ENCODE results near the gene SDCCAG8. TPM values are rescaled to one million over a fixed set of nuclear protein-coding genes. Genes with fewer than 3 reads are reported as not detected.

Gene SDCCAG8
- total RNA-seq, 1 donor from 2014 or later: 25.4 TPM

- H3K27ac Mint-ChIP-seq: no peak overlapping the region
- no peaks in the 10 kb centered on the region for H3K27me3 Mint-ChIP-seq (ENCODE audit: low read depth)
- H3K36me3 Mint-ChIP-seq (ENCODE audit: low read depth): no peaks in the 10 kb centered on the region
- intact Hi-C loops (cut with micrococcal nuclease): no loop called here
- H3K4me3 Mint-ChIP-seq (ENCODE audit: low read depth): no peak overlapping the region
- no peaks in the 10 kb centered on the region for H3K9me3 Mint-ChIP-seq
- no peak for DNase-seq (ENCODE audit: low spot score)
- H3K4me1 Mint-ChIP-seq (ENCODE audit: low read depth): peaks cover 6% of the 10 kb centered on the region
These were observed 215.3 kb downstream of the SDCCAG8 start for GRCh38 chr1:243471026-243471685.

GRCh38 chr1:243471754-243472745 lies 216.2 kb downstream of the SDCCAG8 start:
- no peak overlapping the region for H3K4me3 Mint-ChIP-seq (ENCODE audit: low read depth)
- no peaks in the 10 kb centered on the region for H3K9me3 Mint-ChIP-seq
- H3K27ac Mint-ChIP-seq: no peak overlapping the region
- no peak for DNase-seq (ENCODE audit: low spot score)
- no peaks in the 10 kb centered on the region for H3K27me3 Mint-ChIP-seq (ENCODE audit: low read depth)
- intact Hi-C loops (cut with micrococcal nuclease): no loop called here
- peaks cover 6% of the 10 kb centered on the region for H3K4me1 Mint-ChIP-seq (ENCODE audit: low read depth)
- H3K36me3 Mint-ChIP-seq (ENCODE audit: low read depth): no peaks in the 10 kb centered on the region

DNA sequence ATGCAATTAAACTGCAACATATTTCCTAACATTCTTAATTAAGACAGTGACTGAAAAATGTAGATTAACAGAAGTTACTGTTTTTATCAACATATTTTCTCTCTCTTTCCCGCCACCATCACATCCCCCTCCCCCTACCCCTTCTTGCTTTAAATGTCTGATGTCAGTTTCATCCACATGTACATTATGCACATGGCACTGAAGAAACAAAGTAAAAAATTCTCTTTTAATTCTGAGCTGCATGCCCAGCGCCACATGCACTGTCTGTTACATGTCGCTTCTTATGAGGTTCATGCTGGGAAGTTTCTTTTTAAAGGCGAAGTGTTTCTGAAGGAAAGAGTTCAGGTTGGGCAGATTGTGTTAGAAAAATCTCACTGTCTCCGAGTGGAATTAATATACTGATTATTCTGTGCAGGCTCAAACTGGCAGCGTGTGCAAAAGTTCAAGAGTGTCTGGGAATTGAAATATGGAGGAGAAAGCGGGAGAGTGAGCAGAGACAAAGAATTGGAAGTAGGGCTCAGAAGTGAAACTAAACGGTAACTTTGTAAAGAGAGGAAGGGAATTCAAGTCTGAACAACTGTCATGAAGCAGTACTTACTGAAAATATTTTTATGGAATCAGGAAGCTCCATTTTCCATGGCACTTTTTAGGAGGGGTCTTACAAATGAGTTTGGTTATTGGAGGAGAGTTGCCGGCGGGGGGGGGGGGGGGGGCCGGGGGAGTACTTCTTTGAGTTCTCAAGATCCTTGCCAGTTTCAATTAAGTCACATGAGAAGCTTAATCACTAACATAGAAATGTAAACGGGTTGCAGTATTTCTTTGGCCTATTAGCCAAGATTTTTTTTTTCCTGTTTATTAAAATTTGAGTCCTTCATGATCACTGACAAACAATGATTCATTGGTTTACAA lies 217.6 kb downstream of the SDCCAG8 start:
- no peak for DNase-seq (ENCODE audit: low spot score)
- H3K4me1 Mint-ChIP-seq (ENCODE audit: low read depth): peaks cover 6% of the 10 kb centered on the region
- H3K36me3 Mint-ChIP-seq (ENCODE audit: low read depth): no peaks in the 10 kb centered on the region
- no peaks in the 10 kb centered on the region for H3K9me3 Mint-ChIP-seq
- no peaks in the 10 kb centered on the region for H3K27me3 Mint-ChIP-seq (ENCODE audit: low read depth)
- H3K27ac Mint-ChIP-seq: peak overlapping the region; percentile 28
- intact Hi-C loops (cut with micrococcal nuclease): no loop called here
- H3K4me3 Mint-ChIP-seq (ENCODE audit: low read depth): peak overlapping the region; percentile 76

- Mint-ChIP-seq H3K9me3 (no peaks in the 10 kb centered on the region), H3K4me3 (ENCODE audit: low read depth) (no peak overlapping the region), H3K4me1 (ENCODE audit: low read depth) (peaks cover 6% of the 10 kb centered on the region), H3K36me3 (ENCODE audit: low read depth) (no peaks in the 10 kb centered on the region), H3K27ac (no peak overlapping the region), H3K27me3 (ENCODE audit: low read depth) (no peaks in the 10 kb centered on the region)
- intact Hi-C loops (cut with micrococcal nuclease): no loop called here
- DNase-seq (ENCODE audit: low spot score): no peak
These were observed 218.5 kb downstream of the SDCCAG8 start for GRCh38 chr1:243474136-243474881.

DNA sequence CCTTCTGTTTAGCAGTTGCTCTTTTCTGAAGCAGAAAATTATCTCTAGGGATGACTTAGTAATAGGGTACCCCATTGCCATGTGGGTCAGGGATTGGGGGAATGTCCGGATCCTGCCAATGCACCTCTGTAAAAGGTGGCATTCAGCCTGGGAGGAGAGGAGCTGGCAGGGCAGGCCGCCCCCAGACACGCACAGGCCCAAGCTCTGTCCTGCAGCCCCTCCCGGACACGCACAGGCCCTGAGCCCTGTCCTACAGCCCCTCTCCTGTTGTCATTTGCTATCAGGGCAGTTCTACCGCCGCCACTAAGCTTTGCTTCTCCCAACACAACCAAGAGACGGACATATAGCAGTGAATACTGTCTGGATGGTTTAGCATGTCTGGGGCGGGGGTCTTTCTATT lies 219.1 kb downstream of the SDCCAG8 start:
- intact Hi-C loops (cut with micrococcal nuclease): no loop called here
- Mint-ChIP-seq H3K4me3 (ENCODE audit: low read depth) (no peak overlapping the region), H3K4me1 (ENCODE audit: low read depth) (peaks cover 6% of the 10 kb centered on the region), H3K9me3 (peaks cover 2% of the 10 kb centered on the region), H3K27me3 (ENCODE audit: low read depth) (no peaks in the 10 kb centered on the region), H3K27ac (no peak overlapping the region), H3K36me3 (ENCODE audit: low read depth) (no peaks in the 10 kb centered on the region)
- DNase-seq (ENCODE audit: low spot score): no peak

GRCh38 chr1:243475966-243476365 lies 220.1 kb downstream of the SDCCAG8 start:
- Mint-ChIP-seq H3K27ac (no peak overlapping the region), H3K36me3 (ENCODE audit: low read depth) (no peaks in the 10 kb centered on the region), H3K9me3 (peaks cover 5% of the 10 kb centered on the region), H3K4me1 (ENCODE audit: low read depth) (peaks cover 7% of the 10 kb centered on the region), H3K27me3 (ENCODE audit: low read depth) (no peaks in the 10 kb centered on the region), H3K4me3 (ENCODE audit: low read depth) (no peak overlapping the region)
- intact Hi-C loops (cut with micrococcal nuclease): no loop called here
- no peak for DNase-seq (ENCODE audit: low spot score)

- Mint-ChIP-seq H3K36me3 (ENCODE audit: low read depth) (no peaks in the 10 kb centered on the region), H3K27me3 (ENCODE audit: low read depth) (no peaks in the 10 kb centered on the region), H3K4me1 (ENCODE audit: low read depth) (peaks cover 16% of the 10 kb centered on the region), H3K27ac (no peak overlapping the region), H3K4me3 (ENCODE audit: low read depth) (no peak overlapping the region), H3K9me3 (peaks cover 5% of the 10 kb centered on the region)
- DNase-seq (ENCODE audit: low spot score): no peak
- intact Hi-C loops (cut with micrococcal nuclease): no loop called here
These were observed 222.0 kb downstream of the SDCCAG8 start for GRCh38 chr1:243477731-243478290.

DNA sequence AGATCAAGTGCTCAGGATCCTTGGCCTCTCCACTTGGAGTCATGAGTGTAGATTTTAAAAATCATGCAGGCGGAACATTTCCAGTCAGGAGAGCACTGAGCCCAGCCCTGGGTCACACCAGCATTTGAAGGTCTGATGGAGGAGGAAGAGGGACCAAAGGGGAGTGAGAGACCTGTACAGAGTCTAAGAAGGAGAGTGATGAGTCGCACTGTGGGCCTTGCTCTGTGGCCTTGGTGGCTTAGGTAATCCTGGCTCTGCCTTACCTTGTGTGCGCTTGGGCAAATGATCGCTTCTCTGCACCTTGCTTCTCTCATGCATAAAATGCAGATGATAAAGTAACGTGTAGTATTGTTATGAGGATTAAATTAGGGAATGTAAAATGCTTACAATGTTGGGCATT lies 225.3 kb downstream of the SDCCAG8 start:
- no peaks in the 10 kb centered on the region for H3K36me3 Mint-ChIP-seq (ENCODE audit: low read depth)
- H3K27ac Mint-ChIP-seq: no peak overlapping the region
- peaks cover 5% of the 10 kb centered on the region for H3K9me3 Mint-ChIP-seq
- H3K27me3 Mint-ChIP-seq (ENCODE audit: low read depth): no peaks in the 10 kb centered on the region
- intact Hi-C loops (cut with micrococcal nuclease): loop anchor here (5.0 kb wide), 2 partner anchors 139 to 266 kb away; no protein-coding TSS in a partner anchor
- peaks cover 14% of the 10 kb centered on the region for H3K4me1 Mint-ChIP-seq (ENCODE audit: low read depth)
- no peak for DNase-seq (ENCODE audit: low spot score)
- no peak overlapping the region for H3K4me3 Mint-ChIP-seq (ENCODE audit: low read depth)

- no peaks in the 10 kb centered on the region for H3K36me3 Mint-ChIP-seq (ENCODE audit: low read depth)
- no peak overlapping the region for H3K27ac Mint-ChIP-seq
- peak overlapping the region; percentile 26 for H3K4me3 Mint-ChIP-seq (ENCODE audit: low read depth)
- H3K9me3 Mint-ChIP-seq: peaks cover 5% of the 10 kb centered on the region
- H3K27me3 Mint-ChIP-seq (ENCODE audit: low read depth): no peaks in the 10 kb centered on the region
- H3K4me1 Mint-ChIP-seq (ENCODE audit: low read depth): peaks cover 14% of the 10 kb centered on the region
- intact Hi-C loops (cut with micrococcal nuclease): loop anchor here (5.0 kb wide), 2 partner anchors 140 to 265 kb away; no protein-coding TSS in a partner anchor
- DNase-seq (ENCODE audit: low spot score): no peak
These were observed 226.5 kb downstream of the SDCCAG8 start for GRCh38 chr1:243482141-243483022.

- DNase-seq (ENCODE audit: low spot score): no peak
These were observed 227.4 kb downstream of the SDCCAG8 start for GRCh38 chr1:243483071-243483771.

More at GRCh38 chr1:243483071-243483771, 227.4 kb downstream of the SDCCAG8 start:
- H3K4me3 Mint-ChIP-seq (ENCODE audit: low read depth): peak overlapping the region; percentile 64
- no peak overlapping the region for H3K27ac Mint-ChIP-seq
- H3K4me1 Mint-ChIP-seq (ENCODE audit: low read depth): peaks cover 14% of the 10 kb centered on the region
- intact Hi-C loops (cut with micrococcal nuclease): loop anchor here (5.0 kb wide), 2 partner anchors 141 to 264 kb away; no protein-coding TSS in a partner anchor
- peaks cover 5% of the 10 kb centered on the region for H3K9me3 Mint-ChIP-seq
- no peaks in the 10 kb centered on the region for H3K27me3 Mint-ChIP-seq (ENCODE audit: low read depth)
- no peaks in the 10 kb centered on the region for H3K36me3 Mint-ChIP-seq (ENCODE audit: low read depth)

Data from activated T-helper 2 cell treated with anti-CD3 and anti-CD28 coated beads, Interferon-gamma antibody, Interleukin-2, Interleukin-4, amounts not matched to agents 10 μg/mL and 5 μg/mL and 100 μg/mL, durations not matched to agents 14 hours and 24 hours and 36 hours (primary cell).